Lower leg skin (tissue), 4 donors: ENCODE measurements around the gene HEXIM2. TPM values are rescaled to one million over a fixed set of nuclear protein-coding genes. Genes with fewer than 3 reads are reported as not detected.
A peak's percentile ranks its signal among the peaks of the same experiment; 100 is the strongest.

Experiments used
- DNase-seq, 2 donors: peaks; one replicate each; pipeline ENCODE4 v3.0.0-alpha.2; 2019; ENCODE audit warnings: low spot score in 2 of 2
- H3K4me3 ChIP-seq: fragments of 200-600 bp; sonication (generic); 2 replicates; pipeline ENCODE4 v1.5.1; 2017; ENCODE audit warnings: mild to moderate bottlenecking, low read depth; ENCODE audit not compliant: poor library complexity, severe bottlenecking
- POLR2A ChIP-seq, 2 donors: fragments of 450-650 bp; IDR thresholded peaks; one replicate each; pipeline ENCODE4 v1.6.1; 2016 to 2017; ENCODE audit warnings: antibody characterized with exemption in 2 of 2, mild to moderate bottlenecking in 1 of 2, moderate library complexity in 1 of 2
- WGBS, 2 donors: methylation state at CpG; one replicate each; pipeline ENCODE4 v1.1.5; 2018; 5-methylcytosine and 5-hydroxymethylcytosine counted together
- intact Hi-C: fragments of 100-400 bp; cut with DNase I; formaldehyde crosslinking; loops from one replicate; pipeline ENCODE4 v1.15.0; 2023; ENCODE audit warnings: low total_unique reads
- total RNA-seq, 4 donors: library from RNA; depleted of rRNA; stranded (reverse); fragments of >200 nt; gene quantifications; one replicate each; pipeline ENCODE4 v1.1.0, GENCODE V29; 2016
- TF ChIP-seq, protein P1 (sequence below), 3 donors: fragments of 450-650 bp; IDR thresholded peaks; one replicate each; pipeline ENCODE4 v1.5.1; 2016; ENCODE audit warnings: antibody characterized with exemption in 3 of 3, mild to moderate bottlenecking in 3 of 3, moderate library complexity in 2 of 3

Gene HEXIM2
- total RNA-seq, 4 donors from 2014 or later: 2.4 to 16.7 (median 5.8) TPM

DNA sequence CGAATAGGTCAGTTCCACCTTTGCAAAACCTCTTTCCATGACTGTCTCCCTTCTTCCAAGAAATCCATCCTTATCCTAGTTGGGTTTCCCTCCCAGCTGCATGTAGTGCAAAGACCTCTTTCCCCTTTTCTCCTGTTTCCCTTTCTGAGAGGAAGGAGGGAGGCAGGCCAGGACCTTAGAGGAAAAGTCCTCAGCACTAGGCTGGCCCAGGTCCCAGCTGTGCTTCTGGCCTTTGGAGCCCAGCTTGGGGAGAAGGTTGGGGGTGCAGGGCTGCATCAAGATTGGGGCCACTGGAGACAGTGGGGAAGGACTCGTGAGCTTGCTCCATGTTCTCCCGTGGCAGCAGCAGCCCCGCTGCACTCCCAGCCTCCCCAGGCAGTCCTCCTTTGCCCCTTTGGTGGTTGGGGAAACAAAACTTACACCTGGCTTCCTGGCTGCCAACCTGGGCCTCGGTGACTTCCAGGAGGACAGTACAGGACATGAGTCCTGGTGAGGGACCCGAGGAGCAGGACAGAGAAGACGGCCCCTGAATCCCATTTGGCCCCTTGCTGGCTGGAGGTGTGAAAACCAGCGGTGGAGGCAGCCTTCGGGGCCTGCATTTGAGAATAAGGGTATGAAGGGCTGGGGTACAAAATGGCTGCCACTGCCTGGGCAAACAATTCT, 481 bp downstream of the HEXIM2 start:
- intact Hi-C loops: no loop called here
- TF ChIP-seq, protein P1, sequence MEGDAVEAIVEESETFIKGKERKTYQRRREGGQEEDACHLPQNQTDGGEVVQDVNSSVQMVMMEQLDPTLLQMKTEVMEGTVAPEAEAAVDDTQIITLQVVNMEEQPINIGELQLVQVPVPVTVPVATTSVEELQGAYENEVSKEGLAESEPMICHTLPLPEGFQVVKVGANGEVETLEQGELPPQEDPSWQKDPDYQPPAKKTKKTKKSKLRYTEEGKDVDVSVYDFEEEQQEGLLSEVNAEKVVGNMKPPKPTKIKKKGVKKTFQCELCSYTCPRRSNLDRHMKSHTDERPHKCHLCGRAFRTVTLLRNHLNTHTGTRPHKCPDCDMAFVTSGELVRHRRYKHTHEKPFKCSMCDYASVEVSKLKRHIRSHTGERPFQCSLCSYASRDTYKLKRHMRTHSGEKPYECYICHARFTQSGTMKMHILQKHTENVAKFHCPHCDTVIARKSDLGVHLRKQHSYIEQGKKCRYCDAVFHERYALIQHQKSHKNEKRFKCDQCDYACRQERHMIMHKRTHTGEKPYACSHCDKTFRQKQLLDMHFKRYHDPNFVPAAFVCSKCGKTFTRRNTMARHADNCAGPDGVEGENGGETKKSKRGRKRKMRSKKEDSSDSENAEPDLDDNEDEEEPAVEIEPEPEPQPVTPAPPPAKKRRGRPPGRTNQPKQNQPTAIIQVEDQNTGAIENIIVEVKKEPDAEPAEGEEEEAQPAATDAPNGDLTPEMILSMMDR (IDR thresholded peaks at IDR 0.05): no peak
- TF ChIP-seq POLR2A (IDR thresholded peaks at IDR 0.05): no peak
- 62 to 65% methylated on average over 9 of the region's 9 CpGs for WGBS, 2 donors
- peak in 1 of 2 donors; percentile 89 for DNase-seq
- H3K4me3 ChIP-seq: no peak overlapping the region

DNA sequence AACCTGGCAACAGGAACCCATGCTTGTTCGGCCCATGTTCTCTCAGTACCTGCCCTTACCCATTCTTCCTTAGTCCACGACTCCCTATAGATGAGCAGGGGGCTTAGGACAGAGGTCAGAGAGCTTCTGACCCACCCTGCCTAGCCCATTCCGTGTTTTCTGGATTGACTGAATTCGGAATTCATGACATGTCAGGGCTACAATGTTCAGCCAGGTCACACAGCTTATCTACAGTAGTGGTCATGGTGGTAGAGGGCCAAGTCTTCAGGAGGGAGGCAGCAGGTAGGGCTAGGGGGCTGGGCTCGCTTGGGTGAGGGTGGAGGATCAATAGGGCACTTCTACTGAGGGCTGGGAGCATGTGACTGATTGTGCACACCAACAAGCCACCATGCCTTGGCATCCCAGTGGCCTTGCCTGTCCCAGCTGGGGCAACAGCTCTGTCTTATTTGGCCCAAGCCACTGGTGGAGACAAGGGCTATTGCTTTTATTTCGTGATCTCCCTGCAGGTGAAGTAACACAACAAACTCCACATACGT, 3.1 kb downstream of the HEXIM2 start:
- no peak for DNase-seq
- TF ChIP-seq, protein P1 (IDR thresholded peaks at IDR 0.05): no peak
- no peak for TF ChIP-seq POLR2A (IDR thresholded peaks at IDR 0.05)
- H3K4me3 ChIP-seq: no peak overlapping the region
- WGBS, 2 donors: 88 to 91% methylated on average over 7 of the region's 7 CpGs
- intact Hi-C loops: no loop called here

DNA sequence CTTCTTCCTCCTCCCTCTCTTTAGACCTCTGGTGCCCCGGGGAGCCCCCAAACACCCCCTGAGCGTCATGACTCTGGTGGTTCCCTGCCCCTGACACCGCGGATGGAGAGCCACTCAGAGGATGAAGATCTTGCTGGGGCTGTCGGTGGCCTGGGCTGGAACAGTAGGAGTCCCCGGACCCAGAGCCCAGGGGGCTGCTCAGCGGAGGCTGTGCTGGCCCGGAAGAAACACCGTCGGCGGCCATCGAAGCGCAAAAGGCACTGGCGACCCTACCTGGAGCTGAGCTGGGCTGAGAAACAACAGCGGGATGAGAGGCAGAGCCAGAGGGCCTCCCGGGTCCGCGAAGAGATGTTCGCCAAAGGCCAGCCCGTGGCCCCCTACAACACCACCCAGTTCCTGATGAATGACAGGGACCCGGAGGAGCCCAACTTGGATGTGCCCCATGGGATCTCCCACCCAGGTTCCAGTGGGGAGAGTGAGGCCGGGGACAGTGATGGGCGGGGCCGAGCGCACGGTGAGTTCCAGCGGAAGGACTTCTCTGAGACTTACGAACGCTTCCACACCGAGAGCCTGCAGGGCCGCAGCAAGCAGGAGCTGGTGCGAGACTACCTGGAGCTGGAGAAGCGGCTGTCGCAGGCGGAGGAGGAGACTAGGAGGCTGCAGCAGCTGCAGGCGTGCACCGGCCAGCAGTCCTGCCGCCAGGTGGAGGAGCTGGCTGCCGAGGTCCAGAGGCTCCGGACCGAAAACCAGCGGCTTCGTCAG, 7.5 kb downstream of the HEXIM2 start:
- no peak overlapping the region for H3K4me3 ChIP-seq
- no peak for DNase-seq
- TF ChIP-seq, protein P1 (IDR thresholded peaks at IDR 0.05): no peak
- no peak for TF ChIP-seq POLR2A (IDR thresholded peaks at IDR 0.05)
- intact Hi-C loops: no loop called here
- WGBS, 2 donors: 84 to 85% methylated on average over 40 to 43 of the region's 43 CpGs

DNA sequence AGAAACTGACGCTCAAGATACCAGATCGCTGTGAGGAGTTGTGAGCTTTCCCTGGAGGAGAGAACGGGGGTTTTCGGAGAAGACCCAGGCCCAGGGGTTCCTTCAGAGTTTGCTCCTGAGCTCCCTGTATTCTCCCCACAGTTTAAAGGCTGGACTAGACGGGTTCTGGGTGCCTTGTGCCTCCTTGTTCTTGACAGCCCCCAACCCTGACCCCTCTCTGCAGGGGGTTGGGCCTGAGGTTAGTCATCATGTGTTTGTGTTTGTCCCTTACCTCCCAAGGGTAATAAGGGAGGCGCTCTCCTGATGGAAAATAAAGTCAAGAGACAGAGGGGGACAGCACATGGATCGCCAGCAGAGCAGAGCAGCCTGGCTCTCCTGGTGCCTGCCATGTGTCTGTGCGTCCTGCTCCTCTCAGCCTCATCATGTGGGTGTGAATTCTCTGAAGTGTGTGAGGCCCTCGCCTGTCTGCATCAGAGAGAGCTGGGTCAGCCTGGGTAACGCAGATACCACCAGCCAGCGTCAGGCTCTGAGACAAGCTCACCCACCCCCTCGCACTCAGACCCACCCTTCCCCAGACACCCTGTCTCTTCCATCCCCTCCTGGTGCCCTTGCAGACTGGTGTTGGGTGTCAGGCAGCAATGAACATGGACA, 8.7 kb downstream of the HEXIM2 start:
- DNase-seq: no peak
- no peak for TF ChIP-seq POLR2A (IDR thresholded peaks at IDR 0.05)
- TF ChIP-seq, protein P1 (IDR thresholded peaks at IDR 0.05): no peak
- H3K4me3 ChIP-seq: no peak overlapping the region
- intact Hi-C loops: no loop called here
- 56 to 66% methylated on average over 12 of the region's 12 CpGs for WGBS, 2 donors

DNA sequence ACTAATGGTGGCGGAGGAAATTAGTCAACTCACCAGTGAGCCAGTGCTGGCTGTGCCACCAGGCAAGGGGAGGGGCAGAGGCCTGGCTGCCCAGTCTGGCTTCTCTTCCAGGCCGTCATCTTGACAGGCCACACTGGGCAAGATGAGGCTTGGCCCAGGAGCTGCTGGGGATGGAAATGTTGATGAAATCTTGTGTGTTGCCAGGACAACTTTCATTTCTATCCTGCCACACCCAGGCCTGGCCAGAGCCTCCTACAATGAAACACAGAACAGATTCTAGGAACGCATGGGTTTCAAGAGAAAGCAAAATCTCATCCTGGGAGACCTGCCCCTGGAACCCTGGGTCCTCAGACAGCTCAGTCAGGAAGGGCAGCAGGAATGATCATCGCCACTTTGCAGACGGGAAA, 9.3 kb downstream of the HEXIM2 start:
- TF ChIP-seq, protein P1 (IDR thresholded peaks at IDR 0.05): no peak
- TF ChIP-seq POLR2A (IDR thresholded peaks at IDR 0.05): no peak
- intact Hi-C loops: no loop called here
- peak; percentile 81 to 94 for DNase-seq
- WGBS, 2 donors: 6 to 21% methylated on average over 5 of the region's 5 CpGs
- no peak overlapping the region for H3K4me3 ChIP-seq
